ENCODE results near the gene SLC13A4. TPM values are rescaled to one million over a fixed set of nuclear protein-coding genes. Genes with fewer than 3 reads are reported as not detected.

SLC13A4 gene, protein sequence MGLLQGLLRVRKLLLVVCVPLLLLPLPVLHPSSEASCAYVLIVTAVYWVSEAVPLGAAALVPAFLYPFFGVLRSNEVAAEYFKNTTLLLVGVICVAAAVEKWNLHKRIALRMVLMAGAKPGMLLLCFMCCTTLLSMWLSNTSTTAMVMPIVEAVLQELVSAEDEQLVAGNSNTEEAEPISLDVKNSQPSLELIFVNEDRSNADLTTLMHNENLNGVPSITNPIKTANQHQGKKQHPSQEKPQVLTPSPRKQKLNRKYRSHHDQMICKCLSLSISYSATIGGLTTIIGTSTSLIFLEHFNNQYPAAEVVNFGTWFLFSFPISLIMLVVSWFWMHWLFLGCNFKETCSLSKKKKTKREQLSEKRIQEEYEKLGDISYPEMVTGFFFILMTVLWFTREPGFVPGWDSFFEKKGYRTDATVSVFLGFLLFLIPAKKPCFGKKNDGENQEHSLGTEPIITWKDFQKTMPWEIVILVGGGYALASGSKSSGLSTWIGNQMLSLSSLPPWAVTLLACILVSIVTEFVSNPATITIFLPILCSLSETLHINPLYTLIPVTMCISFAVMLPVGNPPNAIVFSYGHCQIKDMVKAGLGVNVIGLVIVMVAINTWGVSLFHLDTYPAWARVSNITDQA
- not detected in 5 replicates for total RNA-seq (2022; extraction: Qiagen RNA extraction; ENCODE audit: low read depth)

DNA sequence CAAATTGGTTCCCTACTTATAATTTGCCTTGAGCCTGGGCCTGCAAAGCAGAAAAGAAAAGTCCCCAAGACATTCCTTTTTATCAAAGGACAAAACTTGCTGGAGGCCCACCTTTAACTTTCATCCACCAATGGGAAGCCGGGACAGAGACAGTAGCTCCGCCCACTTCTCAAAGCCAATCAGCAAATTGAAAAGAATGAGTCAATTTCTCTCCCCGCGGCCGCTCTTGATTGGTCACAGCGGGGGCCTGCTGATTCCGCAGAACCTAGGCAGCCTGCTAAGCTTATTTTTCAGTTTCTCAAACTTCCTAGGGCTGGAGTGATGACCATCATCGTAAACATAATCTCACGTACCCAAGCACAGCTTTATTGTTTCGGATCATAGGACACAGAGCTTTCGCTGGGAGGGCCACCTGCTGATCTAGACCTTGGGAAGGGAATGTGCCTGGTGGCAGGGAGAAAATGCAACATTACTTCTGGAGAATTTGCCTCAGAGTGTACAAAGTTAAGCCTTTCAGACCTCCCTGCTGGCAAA, at the start of gene SLC13A4:
TSS of gene SLC13A4 (minus strand) at position 51 of the 534 bp plus-strand sequence. CDS start 690 bp downstream, outside the sequence.

DNA sequence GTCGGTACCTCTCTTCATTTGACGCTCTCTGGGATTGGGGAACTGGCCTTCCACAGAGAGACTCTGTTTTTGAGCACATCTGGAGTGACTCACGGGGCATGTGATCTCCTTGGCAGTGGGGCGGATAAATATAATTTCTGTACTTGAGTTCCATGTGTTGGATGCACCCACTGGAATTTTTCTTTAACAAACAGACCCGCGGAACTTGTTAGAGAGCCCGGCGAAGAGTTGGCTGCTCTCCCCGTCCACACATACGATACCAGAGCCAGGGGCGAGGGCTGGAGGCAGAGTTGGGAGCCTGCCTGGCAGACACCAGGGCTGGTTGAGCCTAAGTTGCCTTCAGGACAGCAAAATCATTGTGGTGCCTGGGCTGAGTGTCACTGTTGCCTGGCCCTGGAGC, 20.8 kb upstream of the SLC13A4 start, which contains the start of gene FAM180A:
TSS of gene FAM180A (minus strand) at position 44 of the 400 bp plus-strand sequence. CDS start 233 bp downstream, outside the sequence.

DNA sequence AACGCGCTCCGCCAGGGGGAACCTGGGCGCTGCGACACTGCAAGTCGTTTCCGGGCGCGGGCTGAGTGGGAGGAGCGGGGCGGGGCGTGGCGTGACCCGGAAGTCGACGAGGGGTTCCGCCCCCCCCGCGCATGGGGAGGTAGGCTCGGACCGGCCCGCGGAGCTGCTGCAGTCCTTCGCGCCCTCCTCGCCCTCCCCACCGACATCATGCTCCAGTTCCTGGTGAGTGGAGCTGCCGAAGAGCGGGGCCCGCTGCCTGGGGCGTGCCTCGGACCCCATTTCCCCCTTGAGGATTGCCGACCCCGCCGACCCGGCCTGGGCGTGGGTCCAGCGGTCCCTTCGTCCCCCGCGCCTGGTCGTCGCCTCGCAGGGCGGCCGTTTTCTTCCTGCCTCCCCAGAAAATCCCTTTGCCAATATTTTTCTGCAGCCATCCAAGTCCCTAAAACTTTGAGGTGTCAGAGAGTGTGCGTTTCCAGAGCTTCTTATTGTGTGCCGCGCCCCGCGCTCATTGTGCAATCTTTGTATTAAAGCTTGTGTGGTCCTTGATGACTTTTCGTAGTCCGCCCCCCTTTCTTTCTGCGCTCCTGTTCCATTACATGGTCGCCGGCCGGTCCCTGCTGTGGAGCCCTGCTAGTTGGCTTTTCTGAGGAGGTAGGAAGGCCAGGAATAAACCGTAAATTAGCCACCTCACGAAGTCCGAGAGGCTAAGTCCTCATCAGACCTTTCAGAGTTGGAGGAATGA, 65.4 kb downstream of the SLC13A4 start, which contains the start of gene STMP1:
TSS of gene STMP1 (plus strand) at position 142 of the 742 bp plus-strand sequence.

Other genes with a start within 250 kb of the SLC13A4 start
- 10.0 to 11.8 TPM (median 10.7 TPM) in 5 replicates for gene CNOT4, start 218.1 kb downstream of the SLC13A4 start, total RNA-seq (2022; extraction: Qiagen RNA extraction; ENCODE audit: low read depth)
- 46.1 to 56.5 TPM (median 50.6 TPM) in 5 replicates for gene NUP205, start 170.3 kb downstream of the SLC13A4 start, total RNA-seq (2022; extraction: Qiagen RNA extraction; ENCODE audit: low read depth)
- gene STMP1, start 65.7 kb downstream of the SLC13A4 start, total RNA-seq (2022; extraction: Qiagen RNA extraction; ENCODE audit: low read depth): 28.5 to 37.3 TPM (median 31.1 TPM) in 5 replicates
- 0.12 TPM in 1 of 5 replicates, not detected in the others for gene FAM180A, start 20.6 kb upstream of the SLC13A4 start, total RNA-seq (2022; extraction: Qiagen RNA extraction; ENCODE audit: low read depth)
- gene MTPN, start 249.2 kb upstream of the SLC13A4 start, total RNA-seq (2022; extraction: Qiagen RNA extraction; ENCODE audit: low read depth): 80.0 to 125 TPM (median 111 TPM) in 5 replicates